Central memory CD8-positive, alpha-beta T cell (primary cell): ENCODE measurements around the gene TBC1D2B.
A peak's percentile ranks its signal among the peaks of the same experiment; 100 is the strongest.

Source experiments
- ATAC-seq: fragments of 150-1000 bp; cut with Tn5 transposase; replicated peaks from 2 replicates; pipeline ENCODE4 v1.10.0; 2022; ENCODE audit warnings: mild to moderate bottlenecking, moderate FRiP score, moderate number of reproducible peaks; ENCODE audit not compliant: poor library complexity, severe bottlenecking; ENCODE audit errors: extremely low read depth
- DNase-seq, 2 donors: peaks; one replicate each; pipeline ENCODE4 v3.0.0; 2021; ENCODE audit warnings: low spot score in 2 of 2
- H3K27ac Mint-ChIP-seq: one replicate; pipeline ENCODE4 v1.8.0; 2022; ENCODE audit warnings: low read depth, mild to moderate bottlenecking, moderate library complexity, mixed read lengths
- H3K27me3 Mint-ChIP-seq: one replicate; pipeline ENCODE4 v1.8.0; 2022; ENCODE audit warnings: mixed read lengths
- H3K36me3 Mint-ChIP-seq: one replicate; pipeline ENCODE4 v1.8.0; 2022; ENCODE audit warnings: mild to moderate bottlenecking, moderate library complexity, mixed read lengths; ENCODE audit not compliant: insufficient read depth
- H3K4me1 Mint-ChIP-seq: one replicate; pipeline ENCODE4 v1.8.0; 2022; ENCODE audit warnings: mixed read lengths
- H3K4me3 Mint-ChIP-seq: one replicate; pipeline ENCODE4 v1.8.0; 2022; ENCODE audit warnings: mild to moderate bottlenecking, moderate library complexity, mixed read lengths
- H3K9me3 Mint-ChIP-seq: one replicate; pipeline ENCODE4 v1.8.0; 2022; ENCODE audit warnings: mixed read lengths

Gene TBC1D2B

GRCh38 chr15:78023865-78024518 lies 53.5 kb downstream of the TBC1D2B start:
- H3K9me3 Mint-ChIP-seq, result no peaks in the 10 kb centered on the region
- H3K4me3 Mint-ChIP-seq, result no peak overlapping the region
- peaks cover 56% of the 10 kb centered on the region for H3K36me3 Mint-ChIP-seq
- ATAC-seq (no peak), DNase-seq (no peak)
- H3K4me1 Mint-ChIP-seq, result peaks cover 17% of the 10 kb centered on the region
- no peaks in the 10 kb centered on the region for H3K27me3 Mint-ChIP-seq
- H3K27ac Mint-ChIP-seq, result no peak overlapping the region

- Mint-ChIP-seq H3K4me3 (no peak overlapping the region), H3K4me1 (peaks cover 17% of the 10 kb centered on the region), H3K9me3 (no peaks in the 10 kb centered on the region), H3K27ac (no peak overlapping the region), H3K27me3 (no peaks in the 10 kb centered on the region), H3K36me3 (peaks cover 53% of the 10 kb centered on the region)
- DNase-seq, result no peak
- no peak for ATAC-seq
Measured at GRCh38 chr15:78023081-78023665, 54.3 kb downstream of the TBC1D2B start.

DNA sequence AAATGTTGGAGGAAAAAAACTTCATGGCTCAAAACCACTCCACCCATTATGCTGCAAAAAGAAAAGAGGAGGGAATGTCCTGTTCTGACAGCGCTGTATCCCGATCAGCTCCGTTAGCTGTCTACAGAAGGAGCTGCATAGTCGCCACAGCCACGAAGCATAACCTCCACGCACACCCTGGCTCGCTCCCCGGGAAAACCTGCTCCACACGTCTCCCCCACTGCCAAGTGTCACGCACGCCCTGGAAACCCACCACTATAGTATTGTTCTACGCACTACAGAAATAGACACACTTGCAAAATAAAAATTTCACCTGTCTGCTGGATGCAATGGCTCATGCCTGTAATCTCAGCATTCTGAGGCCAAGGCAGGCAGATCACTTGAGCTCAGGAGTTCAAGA lies 55.8 kb downstream of the TBC1D2B start:
- H3K27ac Mint-ChIP-seq, result no peak overlapping the region
- no peaks in the 10 kb centered on the region for H3K9me3 Mint-ChIP-seq
- no peaks in the 10 kb centered on the region for H3K27me3 Mint-ChIP-seq
- DNase-seq (no peak), ATAC-seq (no peak)
- H3K36me3 Mint-ChIP-seq, result peaks cover 59% of the 10 kb centered on the region
- no peak overlapping the region for H3K4me3 Mint-ChIP-seq
- peaks cover 28% of the 10 kb centered on the region for H3K4me1 Mint-ChIP-seq

GRCh38 chr15:78020007-78020406 lies 57.5 kb downstream of the TBC1D2B start:
- ATAC-seq (no peak), DNase-seq (no peak)
- Mint-ChIP-seq H3K4me1 (peaks cover 33% of the 10 kb centered on the region), H3K27ac (peak overlapping the region; percentile 33), H3K36me3 (peaks cover 55% of the 10 kb centered on the region), H3K27me3 (no peaks in the 10 kb centered on the region), H3K4me3 (no peak overlapping the region), H3K9me3 (no peaks in the 10 kb centered on the region)

GRCh38 chr15:78018946-78019644 lies 58.4 kb downstream of the TBC1D2B start:
- ATAC-seq (peak; percentile 32), DNase-seq (no peak)
- H3K4me3 Mint-ChIP-seq, result no peak overlapping the region
- no peaks in the 10 kb centered on the region for H3K9me3 Mint-ChIP-seq
- H3K27me3 Mint-ChIP-seq, result no peaks in the 10 kb centered on the region
- peaks cover 33% of the 10 kb centered on the region for H3K4me1 Mint-ChIP-seq
- no peak overlapping the region for H3K27ac Mint-ChIP-seq
- H3K36me3 Mint-ChIP-seq, result peaks cover 58% of the 10 kb centered on the region

GRCh38 chr15:78018445-78018844 lies 59.1 kb downstream of the TBC1D2B start:
- Mint-ChIP-seq H3K9me3 (no peaks in the 10 kb centered on the region), H3K4me3 (no peak overlapping the region), H3K36me3 (peaks cover 58% of the 10 kb centered on the region), H3K27ac (no peak overlapping the region), H3K4me1 (peaks cover 33% of the 10 kb centered on the region), H3K27me3 (no peaks in the 10 kb centered on the region)
- ATAC-seq (no peak), DNase-seq (no peak)

GRCh38 chr15:78016860-78017259 lies 60.7 kb downstream of the TBC1D2B start:
- DNase-seq, result no peak
- peaks cover 62% of the 10 kb centered on the region for H3K36me3 Mint-ChIP-seq
- no peak for ATAC-seq
- peak overlapping the region; percentile 61 for H3K27ac Mint-ChIP-seq
- no peaks in the 10 kb centered on the region for H3K9me3 Mint-ChIP-seq
- H3K4me1 Mint-ChIP-seq, result peaks cover 31% of the 10 kb centered on the region
- no peaks in the 10 kb centered on the region for H3K27me3 Mint-ChIP-seq
- no peak overlapping the region for H3K4me3 Mint-ChIP-seq

DNA sequence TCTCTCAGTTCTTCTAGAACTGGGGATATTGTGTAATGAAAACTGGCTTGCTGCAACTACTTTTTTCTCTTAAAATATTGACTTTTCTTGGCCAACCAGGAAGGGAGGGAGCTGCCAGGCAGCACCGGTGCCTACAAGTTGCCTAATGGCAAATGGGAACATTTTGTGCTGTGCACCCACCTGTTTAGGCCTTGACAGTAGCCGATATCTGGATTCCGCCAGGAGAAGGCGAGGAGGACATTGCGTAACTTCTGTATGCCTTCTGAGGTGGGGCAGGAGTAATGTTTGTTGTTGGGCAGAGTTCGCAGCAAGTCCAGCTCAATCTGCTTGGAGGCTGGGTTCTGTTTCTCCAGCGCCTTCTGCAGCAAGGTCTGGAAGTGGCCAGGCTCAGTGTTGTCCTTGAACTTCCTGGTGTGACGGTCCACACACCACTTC lies 64.9 kb downstream of the TBC1D2B start:
- Mint-ChIP-seq H3K27ac (no peak overlapping the region), H3K27me3 (no peaks in the 10 kb centered on the region), H3K9me3 (no peaks in the 10 kb centered on the region), H3K4me3 (no peak overlapping the region), H3K4me1 (peaks cover 21% of the 10 kb centered on the region), H3K36me3 (peaks cover 74% of the 10 kb centered on the region)
- no peak for DNase-seq
- no peak for ATAC-seq

DNA sequence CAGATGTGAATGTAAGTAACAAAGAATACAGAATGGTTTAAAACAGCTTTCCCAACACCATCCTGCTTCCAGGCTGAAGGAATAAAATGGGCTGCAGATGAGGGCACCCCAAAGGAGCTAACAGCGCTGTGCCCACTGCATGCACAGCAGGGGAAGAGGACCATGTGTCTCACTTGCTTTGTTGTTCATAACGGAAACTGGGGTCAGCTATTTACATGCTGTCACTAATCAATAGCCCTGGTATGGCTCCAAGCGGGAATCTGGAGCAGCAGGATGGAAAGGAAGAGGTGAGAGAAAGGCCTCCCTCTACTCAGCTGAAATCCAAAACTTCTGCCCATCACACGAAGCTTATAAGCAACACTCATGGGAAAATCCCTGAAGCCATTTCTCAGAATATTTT lies 67.4 kb downstream of the TBC1D2B start:
- peaks cover 22% of the 10 kb centered on the region for H3K4me1 Mint-ChIP-seq
- H3K27ac Mint-ChIP-seq, result peak overlapping the region; percentile 52
- ATAC-seq (no peak), DNase-seq (no peak)
- H3K9me3 Mint-ChIP-seq, result no peaks in the 10 kb centered on the region
- H3K27me3 Mint-ChIP-seq, result no peaks in the 10 kb centered on the region
- H3K4me3 Mint-ChIP-seq, result no peak overlapping the region
- peaks cover 75% of the 10 kb centered on the region for H3K36me3 Mint-ChIP-seq

DNA sequence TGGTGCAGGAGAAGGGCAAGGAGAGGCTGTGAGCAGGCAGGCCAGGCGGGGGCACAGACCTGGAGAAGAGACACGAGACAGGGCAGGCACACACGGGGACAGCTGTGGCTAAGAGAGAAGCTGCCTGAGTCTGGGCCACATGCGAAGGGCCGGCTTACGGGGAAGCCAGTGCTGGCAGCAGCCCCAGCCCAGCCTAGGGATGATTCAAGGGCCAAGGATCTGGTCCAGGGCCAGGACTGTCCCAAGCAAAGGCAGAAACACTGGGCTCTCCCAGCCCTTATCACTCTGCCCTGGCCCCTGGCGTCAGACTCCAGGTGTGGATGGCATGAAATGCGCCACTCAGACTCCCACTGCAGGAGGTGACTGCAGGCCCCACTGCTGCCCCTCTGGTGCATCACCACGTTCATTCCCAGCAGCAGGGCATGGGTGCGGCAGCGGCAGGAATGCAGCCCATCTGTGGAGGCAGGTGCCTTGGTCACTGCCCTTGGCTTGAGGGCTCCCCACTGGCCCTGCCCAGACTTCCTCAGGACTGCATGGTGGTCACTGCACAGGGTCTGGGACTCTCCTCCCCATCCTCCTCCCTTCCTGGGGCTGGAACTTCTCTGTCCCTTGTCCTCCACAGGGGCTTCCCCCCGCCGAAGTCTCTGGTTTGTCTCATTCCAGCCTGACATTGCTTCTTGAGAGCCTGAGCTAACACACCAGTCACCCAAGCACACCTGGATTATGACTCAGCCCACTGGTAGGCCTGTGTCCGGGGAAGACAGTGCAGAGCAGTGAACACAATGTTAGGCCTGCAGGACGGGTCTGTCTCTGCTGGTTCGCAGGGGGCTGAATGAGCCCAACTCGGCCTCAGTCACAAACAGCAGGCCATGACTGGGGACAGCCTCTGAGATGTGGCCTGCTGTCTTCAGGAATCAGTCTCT lies 69.3 kb downstream of the TBC1D2B start:
- ATAC-seq (no peak), DNase-seq (no peak)
- Mint-ChIP-seq H3K36me3 (peaks cover 65% of the 10 kb centered on the region), H3K27me3 (no peaks in the 10 kb centered on the region), H3K4me3 (no peak overlapping the region), H3K4me1 (peaks cover 22% of the 10 kb centered on the region), H3K9me3 (no peaks in the 10 kb centered on the region), H3K27ac (no peak overlapping the region)

DNA sequence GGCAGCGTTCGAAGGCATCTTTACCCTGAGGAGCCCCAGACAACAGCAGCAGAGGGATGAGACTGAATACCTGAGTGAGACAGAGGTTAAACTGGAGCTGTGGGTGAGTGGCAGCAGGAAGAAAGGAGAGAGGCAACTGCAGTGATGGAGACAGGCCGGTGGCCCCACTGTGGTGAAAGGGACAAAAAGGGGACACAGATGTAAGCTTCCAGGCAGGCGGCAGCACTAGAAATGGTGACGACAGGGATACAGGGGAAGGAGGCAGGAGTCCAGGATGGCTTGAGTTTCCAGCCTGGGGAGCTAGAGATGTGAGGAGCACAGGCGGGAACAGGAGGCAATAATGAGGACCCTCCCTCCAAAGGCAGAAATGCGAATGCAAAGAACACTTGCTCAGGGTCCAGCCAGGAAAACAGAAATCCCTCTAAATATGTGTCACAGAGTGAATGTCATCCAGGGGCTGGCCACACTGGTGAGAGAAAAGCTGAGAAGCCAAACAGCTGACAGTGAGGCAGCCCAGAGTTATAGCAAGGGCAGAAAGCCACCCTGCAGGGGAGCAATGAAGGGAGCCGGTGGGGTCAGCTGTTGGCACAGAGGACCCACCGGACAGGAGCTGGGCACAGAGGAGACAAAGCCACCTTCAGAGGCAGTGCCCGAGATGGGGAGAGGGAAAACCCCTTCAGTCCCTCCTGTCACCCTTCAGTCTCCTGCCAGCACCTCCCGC lies 70.1 kb downstream of the TBC1D2B start:
- ATAC-seq (no peak), DNase-seq (no peak)
- H3K27me3 Mint-ChIP-seq, result no peaks in the 10 kb centered on the region
- H3K4me3 Mint-ChIP-seq, result no peak overlapping the region
- H3K9me3 Mint-ChIP-seq, result no peaks in the 10 kb centered on the region
- H3K27ac Mint-ChIP-seq, result peak overlapping the region; percentile 87
- H3K36me3 Mint-ChIP-seq, result peaks cover 60% of the 10 kb centered on the region
- H3K4me1 Mint-ChIP-seq, result peaks cover 22% of the 10 kb centered on the region
